SH-SY5Y (cell line): Measurements from ENCODE around the gene TBC1D9B.

ENCODE experiments used
- GATA2 ChIP-seq: IDR thresholded peaks from 2 replicates; pipeline ENCODE4 v1.6.1; 2011; ENCODE audit warnings: mild to moderate bottlenecking, low read depth, low read length
- GATA3 ChIP-seq: IDR thresholded peaks from 2 replicates; pipeline ENCODE4 v1.6.1; 2011; ENCODE audit warnings: low read depth, mild to moderate bottlenecking, low read length, moderate library complexity

DNA sequence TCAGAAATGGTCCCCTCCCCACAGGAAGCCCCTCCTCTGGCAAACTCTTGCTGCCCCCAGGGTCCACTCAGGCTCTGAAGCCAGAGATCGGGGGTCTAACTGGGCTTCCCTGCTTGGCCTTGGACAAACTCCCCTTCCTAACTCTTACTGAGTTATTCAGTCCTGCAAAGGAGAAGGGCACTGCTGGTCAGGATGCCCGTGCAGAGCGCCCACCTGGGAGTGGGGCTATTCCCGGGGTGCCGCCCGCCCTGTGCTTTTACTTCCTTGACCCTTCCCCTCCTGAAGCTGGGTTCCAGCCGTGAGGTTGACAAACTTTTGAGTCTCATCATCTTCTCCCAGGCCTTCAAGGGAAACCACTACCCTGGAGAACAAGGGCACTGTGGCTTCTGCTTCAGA, 4.9 kb downstream of the TBC1D9B start:
- TF ChIP-seq GATA3 (no peak), GATA2 (no peak)
